Activated T-helper 1 cell treated with anti-CD3 and anti-CD28 coated beads, Interleukin-12 subunit alpha, Interleukin-12 subunit beta, Interleukin-2, Interleukin-4 antibody, amounts not matched to agents 30 ng/mL and 10 ng/mL and 1 ng/mL, durations not matched to agents 14 hours and 24 hours and 36 hours (primary cell): ENCODE data around the gene RBFOX2. TPM values are rescaled to one million over a fixed set of nuclear protein-coding genes. Genes with fewer than 3 reads are reported as not detected.

Source experiments
- DNase-seq: peaks from one replicate; pipeline ENCODE4 v3.0.0; 2021; ENCODE audit warnings: low spot score
- H3K27ac Mint-ChIP-seq: one replicate; pipeline ENCODE4 v1.8.0; 2021; ENCODE audit warnings: mild to moderate bottlenecking, mixed read lengths
- H3K27me3 Mint-ChIP-seq: one replicate; pipeline ENCODE4 v1.8.0; 2022; ENCODE audit warnings: mild to moderate bottlenecking, moderate library complexity, mixed read lengths; ENCODE audit not compliant: insufficient read depth
- H3K36me3 Mint-ChIP-seq: one replicate; pipeline ENCODE4 v1.8.0; 2021; ENCODE audit warnings: low read depth, mixed read lengths
- H3K4me1 Mint-ChIP-seq: one replicate; pipeline ENCODE4 v1.8.0; 2021; ENCODE audit warnings: low read depth, mixed read lengths
- H3K4me3 Mint-ChIP-seq: one replicate; pipeline ENCODE4 v1.8.0; 2021; ENCODE audit warnings: mild to moderate bottlenecking, moderate library complexity, mixed read lengths
- H3K9me3 Mint-ChIP-seq: one replicate; pipeline ENCODE4 v1.8.0; 2021; ENCODE audit warnings: mixed read lengths
- intact Hi-C: fragments of 100-400 bp; cut with micrococcal nuclease; formaldehyde crosslinking; loops from one replicate; pipeline ENCODE4 v1.15.1; 2024
- total RNA-seq: library from RNA; stranded (reverse); gene quantifications from 2 replicates; pipeline ENCODE4 v1.2.3, GENCODE V29; 2022

Gene RBFOX2
- total RNA-seq, 1 donor from 2014 or later, result 3.8 TPM

DNA sequence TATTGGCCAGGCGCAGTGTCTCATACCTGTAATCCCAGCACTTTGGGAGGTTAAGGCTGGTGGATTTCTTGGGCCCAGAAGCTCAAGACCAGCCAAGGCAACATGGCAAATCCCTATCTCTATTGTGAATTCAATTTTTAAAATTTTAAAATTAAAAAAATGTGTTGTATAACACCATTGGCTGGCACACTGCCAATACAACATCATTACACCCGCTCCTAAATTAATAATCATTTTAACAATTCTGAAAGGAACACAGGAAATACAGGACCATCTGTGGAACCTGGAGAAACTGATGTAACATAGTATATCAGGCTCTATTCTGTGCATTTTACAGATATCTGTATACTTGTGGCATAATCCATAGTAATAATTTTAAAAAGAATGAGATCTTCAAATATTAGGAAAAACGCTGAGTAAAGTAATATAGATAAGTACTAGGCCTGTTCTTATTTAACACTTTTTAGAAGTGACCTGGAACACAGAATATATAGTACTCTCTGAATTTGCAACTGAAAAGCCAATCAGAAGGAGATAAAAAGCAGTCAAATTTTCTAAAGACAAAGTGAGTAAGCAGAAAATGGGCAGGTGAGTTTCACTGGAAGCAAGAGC lies 186.6 kb downstream of the RBFOX2 start:
- Mint-ChIP-seq H3K9me3 (no peaks in the 10 kb centered on the region), H3K27me3 (peaks cover 23% of the 10 kb centered on the region), H3K4me1 (no peaks in the 10 kb centered on the region), H3K4me3 (no peak overlapping the region), H3K27ac (no peak overlapping the region), H3K36me3 (no peaks in the 10 kb centered on the region)
- intact Hi-C loops, result loop anchor here (5.0 kb wide), 1 partner anchor 215 kb away; no protein-coding TSS in a partner anchor
- DNase-seq, result no peak

DNA sequence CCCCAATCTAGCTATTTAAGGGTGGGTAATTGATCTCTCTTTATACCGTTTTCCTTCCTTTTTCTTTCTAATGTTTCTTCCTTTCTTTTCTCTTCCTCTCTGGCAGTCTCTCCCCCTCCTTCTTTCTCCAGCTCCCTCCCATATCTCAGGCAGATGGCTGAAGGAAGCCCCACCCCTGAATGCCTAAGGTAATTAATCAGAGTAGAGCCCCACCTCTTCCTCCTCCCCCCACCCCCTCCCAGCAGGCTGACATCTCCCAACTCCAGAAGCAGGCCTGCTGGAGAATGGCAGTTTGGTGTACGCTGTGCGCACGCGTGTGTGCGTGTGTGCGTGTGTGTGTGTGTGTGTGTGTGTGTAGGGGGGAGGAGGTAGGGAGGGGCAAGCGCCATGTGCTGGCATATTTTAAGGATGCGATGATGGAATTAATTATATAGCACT lies 188.3 kb downstream of the RBFOX2 start:
- Mint-ChIP-seq H3K27me3 (peaks cover 24% of the 10 kb centered on the region), H3K4me3 (no peak overlapping the region), H3K36me3 (no peaks in the 10 kb centered on the region), H3K9me3 (no peaks in the 10 kb centered on the region), H3K4me1 (peaks cover 16% of the 10 kb centered on the region), H3K27ac (no peak overlapping the region)
- intact Hi-C loops, result loop anchor here (5.0 kb wide), 1 partner anchor 213 kb away; no protein-coding TSS in a partner anchor
- no peak for DNase-seq

DNA sequence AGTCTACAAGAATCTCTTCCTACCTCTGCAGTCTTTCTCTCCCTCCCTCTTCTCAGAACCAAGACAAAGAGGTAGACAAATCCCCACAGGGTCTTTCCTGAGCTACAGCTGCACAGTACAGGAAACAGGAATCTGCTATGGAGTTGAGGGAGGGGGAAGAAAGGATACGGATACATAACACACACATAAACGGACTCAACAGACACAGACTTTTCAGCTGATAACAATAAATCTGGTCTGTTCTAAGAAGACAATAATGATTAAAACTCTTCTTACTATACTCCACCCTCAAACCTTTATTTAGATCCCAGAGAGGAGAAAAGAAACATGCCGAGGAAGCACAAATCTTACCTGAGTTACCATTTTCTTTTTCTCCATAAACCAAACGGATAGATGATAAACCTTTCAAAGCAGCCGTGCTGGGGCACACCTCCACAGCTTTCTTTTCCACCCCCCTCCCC lies 188.8 kb downstream of the RBFOX2 start:
- Mint-ChIP-seq H3K27ac (no peak overlapping the region), H3K9me3 (no peaks in the 10 kb centered on the region), H3K4me1 (peaks cover 17% of the 10 kb centered on the region), H3K36me3 (no peaks in the 10 kb centered on the region), H3K4me3 (no peak overlapping the region), H3K27me3 (peaks cover 26% of the 10 kb centered on the region)
- no peak for DNase-seq
- intact Hi-C loops, result loop anchor here (5.0 kb wide), 1 partner anchor 213 kb away; no protein-coding TSS in a partner anchor

DNA sequence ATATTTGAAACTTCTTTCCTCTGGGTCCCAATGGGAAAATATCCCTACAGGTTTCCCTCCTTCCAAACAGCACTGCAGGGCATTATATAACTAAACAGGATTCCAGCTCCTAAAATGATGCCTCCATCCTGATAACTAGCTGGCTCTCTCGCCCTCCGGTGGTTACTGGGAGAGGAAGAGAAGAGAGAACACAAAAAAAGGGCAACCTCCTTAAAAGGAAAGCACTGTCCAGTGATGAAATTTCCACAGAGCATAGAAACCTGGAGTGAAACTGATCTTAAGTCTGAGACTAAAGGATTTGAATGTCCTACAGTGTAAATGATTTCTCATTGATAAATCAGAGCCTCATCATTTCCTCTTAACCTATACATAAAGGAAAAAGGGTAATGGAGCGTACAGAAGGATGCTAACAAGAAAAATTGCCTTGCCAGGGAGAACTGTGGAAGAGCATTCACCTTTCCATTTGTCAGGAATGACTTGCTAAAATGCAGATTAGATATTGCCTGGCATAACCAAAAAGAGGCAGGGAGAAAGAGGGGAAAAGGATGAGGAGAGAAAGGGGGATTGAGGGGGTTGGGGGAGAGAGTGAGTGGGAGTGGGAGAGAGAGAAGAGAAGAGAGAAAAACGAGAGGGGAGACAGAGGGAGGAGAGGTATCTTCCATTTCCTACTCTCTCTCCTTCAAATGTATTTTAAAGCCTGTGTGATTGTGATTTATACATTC lies 189.6 kb downstream of the RBFOX2 start:
- Mint-ChIP-seq H3K9me3 (no peaks in the 10 kb centered on the region), H3K27me3 (peaks cover 33% of the 10 kb centered on the region), H3K36me3 (no peaks in the 10 kb centered on the region), H3K4me3 (no peak overlapping the region), H3K4me1 (peaks cover 17% of the 10 kb centered on the region), H3K27ac (no peak overlapping the region)
- no peak for DNase-seq
- intact Hi-C loops, result no loop called here

DNA sequence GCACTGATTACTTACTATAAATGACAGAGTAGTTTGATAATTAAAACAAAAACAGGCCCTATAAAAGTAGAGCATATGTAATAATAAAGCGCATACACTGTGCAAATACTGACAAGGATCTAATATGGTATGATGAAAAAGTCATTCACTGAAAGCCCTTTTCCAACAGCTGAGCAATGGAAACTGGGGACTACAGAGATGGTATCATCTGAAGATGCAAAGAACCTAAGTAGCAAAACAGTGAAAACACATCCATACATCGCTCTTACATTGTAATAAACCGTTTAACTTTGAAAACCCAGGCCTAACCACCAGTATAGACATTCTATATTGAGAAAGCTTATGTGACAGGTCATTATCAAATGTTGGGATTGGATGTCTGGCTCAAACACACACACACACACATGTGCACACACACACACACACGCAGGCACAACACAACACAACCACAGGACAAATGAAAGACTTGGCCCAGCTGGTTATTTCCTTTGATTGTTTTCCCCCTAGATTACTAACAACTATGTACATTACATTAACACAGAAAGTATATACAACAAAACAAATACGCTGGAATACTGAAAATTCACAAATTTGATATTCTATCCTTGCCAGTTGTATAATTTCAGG lies 191.4 kb downstream of the RBFOX2 start:
- Mint-ChIP-seq H3K27me3 (peaks cover 32% of the 10 kb centered on the region), H3K4me1 (peaks cover 17% of the 10 kb centered on the region), H3K27ac (no peak overlapping the region), H3K36me3 (no peaks in the 10 kb centered on the region), H3K4me3 (no peak overlapping the region), H3K9me3 (no peaks in the 10 kb centered on the region)
- intact Hi-C loops, result no loop called here
- no peak for DNase-seq

DNA sequence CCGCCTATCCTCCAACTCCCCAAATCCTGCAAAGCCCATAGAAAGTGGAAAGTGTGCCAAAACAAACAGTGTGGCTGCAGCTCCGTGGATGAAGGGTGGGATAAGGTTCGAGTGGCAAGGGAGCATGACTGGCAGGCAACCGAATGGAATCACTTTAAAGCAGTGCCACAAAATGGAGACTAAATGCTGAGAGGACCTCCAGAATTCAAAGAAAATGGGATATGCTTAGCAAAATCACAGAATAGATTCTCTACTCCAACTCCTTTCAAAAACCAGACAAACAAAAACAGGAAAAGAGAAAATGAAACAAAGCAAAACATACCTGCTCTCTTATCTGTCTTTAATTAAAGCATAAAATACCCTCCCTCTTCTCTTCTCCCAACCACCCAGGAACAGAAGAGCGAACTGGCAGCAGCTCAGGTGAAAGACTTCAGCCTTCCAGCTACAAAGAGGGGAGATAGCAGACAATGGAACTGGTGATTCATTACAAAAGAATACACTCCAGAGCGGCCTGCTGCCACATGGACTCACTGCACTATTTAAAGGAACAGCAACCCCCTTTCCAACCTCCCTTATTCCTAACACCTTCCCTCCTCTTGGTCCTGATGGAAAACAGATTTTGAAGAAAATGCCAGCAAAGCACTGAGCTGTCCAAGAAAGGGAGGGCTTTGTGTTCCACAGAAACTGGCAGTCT lies 192.5 kb downstream of the RBFOX2 start:
- Mint-ChIP-seq H3K27me3 (peaks cover 30% of the 10 kb centered on the region), H3K36me3 (no peaks in the 10 kb centered on the region), H3K27ac (no peak overlapping the region), H3K9me3 (no peaks in the 10 kb centered on the region), H3K4me1 (peaks cover 17% of the 10 kb centered on the region), H3K4me3 (peak overlapping the region; percentile 10)
- intact Hi-C loops, result no loop called here
- no peak for DNase-seq

DNA sequence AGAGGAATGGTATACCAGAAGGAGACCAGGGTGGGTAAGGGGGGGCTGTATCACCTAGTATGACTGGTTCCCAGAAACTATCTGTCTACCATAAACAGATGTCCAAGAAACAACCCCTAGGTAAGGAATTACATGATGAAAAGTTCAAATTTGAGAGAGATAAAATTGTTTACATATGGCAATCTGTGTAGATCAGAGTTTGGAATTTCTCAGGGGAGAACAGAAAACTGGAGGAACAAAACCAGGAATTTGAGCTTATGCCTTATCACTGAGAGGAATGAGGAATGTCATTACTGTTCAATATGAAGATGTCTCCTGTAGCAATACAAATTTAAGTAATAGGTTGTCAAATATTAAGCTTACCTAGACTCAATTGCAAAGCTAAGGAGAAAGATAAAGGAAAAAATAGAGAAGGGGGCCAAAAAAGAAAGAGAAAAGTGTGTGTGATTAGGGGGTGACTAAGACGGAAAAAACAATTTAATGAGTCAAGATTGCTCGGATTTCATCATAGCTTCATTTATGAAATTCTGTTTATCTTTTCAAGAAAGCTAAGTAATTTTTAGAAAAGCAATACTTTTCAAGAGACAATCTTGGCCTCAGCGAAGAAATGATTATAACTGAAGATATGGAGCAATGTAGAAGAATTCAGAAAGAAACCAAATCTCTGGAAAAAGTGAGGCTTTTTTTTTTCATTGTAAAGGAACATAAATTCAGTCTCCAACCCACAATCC lies 193.2 kb downstream of the RBFOX2 start:
- no peak for DNase-seq
- H3K36me3 Mint-ChIP-seq, result no peaks in the 10 kb centered on the region
- H3K9me3 Mint-ChIP-seq, result no peaks in the 10 kb centered on the region
- H3K4me3 Mint-ChIP-seq, result no peak overlapping the region
- peaks cover 17% of the 10 kb centered on the region for H3K4me1 Mint-ChIP-seq
- intact Hi-C loops, result no loop called here
- H3K27ac Mint-ChIP-seq, result no peak overlapping the region
- peaks cover 29% of the 10 kb centered on the region for H3K27me3 Mint-ChIP-seq

DNA sequence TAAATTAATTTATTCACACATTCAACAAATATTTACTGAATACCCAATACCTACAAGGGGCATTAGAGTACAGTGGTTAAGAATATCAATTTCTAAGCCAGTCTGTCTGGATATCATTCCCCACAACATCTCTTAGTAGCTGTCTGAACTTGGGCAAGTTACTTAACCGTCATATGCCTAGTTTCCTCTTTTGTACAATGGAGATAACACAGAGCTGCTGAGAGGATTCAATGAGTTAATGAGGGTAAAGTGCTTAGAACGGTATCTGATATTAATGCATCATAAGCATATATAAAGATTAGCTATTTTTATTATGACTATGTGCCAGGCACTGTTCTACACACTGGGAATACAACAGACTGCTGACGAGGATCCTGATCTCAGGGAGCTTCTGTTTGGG lies 194.6 kb downstream of the RBFOX2 start:
- Mint-ChIP-seq H3K4me1 (peaks cover 17% of the 10 kb centered on the region), H3K36me3 (no peaks in the 10 kb centered on the region), H3K9me3 (no peaks in the 10 kb centered on the region), H3K4me3 (no peak overlapping the region), H3K27me3 (peaks cover 19% of the 10 kb centered on the region), H3K27ac (no peak overlapping the region)
- intact Hi-C loops, result no loop called here
- no peak for DNase-seq

DNA sequence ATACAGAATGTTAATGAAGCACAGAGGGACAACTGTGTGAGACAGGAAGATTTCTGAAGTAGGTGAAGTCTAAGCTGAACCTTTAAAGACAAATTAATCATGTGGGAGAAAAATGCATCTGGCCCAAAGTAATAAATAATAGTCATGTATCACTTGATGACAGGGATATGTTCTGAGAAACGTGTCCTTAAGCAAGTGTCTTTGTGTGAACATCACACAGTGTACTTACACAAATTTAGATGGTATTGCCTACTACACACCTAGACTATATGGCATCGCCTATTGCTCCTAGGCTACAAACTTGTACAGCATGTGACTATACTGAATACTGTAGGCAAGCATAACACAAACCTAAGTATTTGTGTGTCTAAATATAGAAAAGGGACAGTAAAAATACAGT lies 198.3 kb downstream of the RBFOX2 start:
- Mint-ChIP-seq H3K4me1 (peaks cover 1% of the 10 kb centered on the region), H3K4me3 (no peak overlapping the region), H3K27me3 (peaks cover 15% of the 10 kb centered on the region), H3K9me3 (no peaks in the 10 kb centered on the region), H3K36me3 (no peaks in the 10 kb centered on the region), H3K27ac (no peak overlapping the region)
- DNase-seq, result no peak
- intact Hi-C loops, result no loop called here

DNA sequence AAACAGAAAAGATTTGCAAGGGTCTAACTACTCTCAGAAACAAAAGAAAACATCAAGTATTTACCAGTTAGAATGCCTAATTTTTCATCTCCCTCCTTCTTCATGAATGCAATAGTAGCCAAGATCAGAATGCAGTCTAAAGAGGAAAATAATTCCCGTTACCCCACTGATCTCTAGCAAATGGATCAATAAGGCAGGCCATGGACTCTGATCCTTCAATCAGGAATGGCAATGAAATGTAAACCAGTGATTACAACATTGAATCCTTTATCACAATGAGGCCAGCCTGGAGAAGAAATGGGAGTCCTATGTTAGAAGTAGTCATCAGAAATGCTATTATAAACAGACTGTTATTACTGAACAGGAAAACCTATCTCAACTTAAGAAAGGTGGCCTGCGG lies 204.4 kb downstream of the RBFOX2 start:
- Mint-ChIP-seq H3K4me3 (no peak overlapping the region), H3K27me3 (peaks cover 7% of the 10 kb centered on the region), H3K27ac (no peak overlapping the region), H3K4me1 (peaks cover 10% of the 10 kb centered on the region), H3K36me3 (no peaks in the 10 kb centered on the region), H3K9me3 (no peaks in the 10 kb centered on the region)
- intact Hi-C loops, result no loop called here
- no peak for DNase-seq

DNA sequence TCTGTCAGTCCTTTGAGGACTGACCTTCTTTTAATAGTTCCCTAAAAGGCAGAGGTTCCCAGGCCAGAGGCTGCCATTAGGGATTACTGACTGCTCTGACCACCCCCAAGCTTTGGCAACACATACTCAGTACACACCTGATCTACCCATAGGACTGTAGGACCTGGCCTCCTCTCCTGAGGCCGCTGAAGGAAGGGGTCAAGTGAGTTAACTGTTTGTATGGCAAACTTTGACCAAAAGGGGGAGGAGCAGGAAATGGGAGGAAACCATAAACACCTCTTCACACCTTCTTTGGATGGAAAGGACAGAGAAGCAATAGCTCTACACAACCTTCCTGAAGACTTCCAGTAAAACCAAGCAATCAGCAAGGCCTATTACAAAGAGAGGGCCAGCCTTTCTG lies 207.0 kb downstream of the RBFOX2 start:
- no peak overlapping the region for H3K4me3 Mint-ChIP-seq
- H3K36me3 Mint-ChIP-seq, result no peaks in the 10 kb centered on the region

DNA sequence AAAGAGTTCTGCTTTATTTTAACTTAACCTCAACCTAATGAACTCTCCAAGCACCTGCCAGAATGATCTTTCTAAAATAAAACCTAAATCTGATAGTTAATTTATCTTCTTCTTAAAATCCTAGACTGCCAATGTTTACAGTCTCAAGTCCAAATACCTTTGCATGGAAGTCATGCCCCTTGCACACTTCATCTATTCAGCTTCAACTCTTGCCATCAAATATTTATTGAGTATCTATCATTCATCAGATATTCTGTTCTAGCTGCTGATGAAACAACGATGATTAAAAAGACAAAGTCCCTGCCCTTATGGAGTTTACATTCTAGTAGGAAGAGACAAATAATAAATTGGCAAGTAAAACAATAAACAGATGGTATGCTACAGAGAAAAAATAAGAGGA lies 209.2 kb downstream of the RBFOX2 start:
- Mint-ChIP-seq H3K9me3 (no peaks in the 10 kb centered on the region), H3K4me3 (no peak overlapping the region), H3K27me3 (peaks cover 7% of the 10 kb centered on the region), H3K36me3 (no peaks in the 10 kb centered on the region), H3K4me1 (peaks cover 10% of the 10 kb centered on the region), H3K27ac (no peak overlapping the region)
- DNase-seq, result no peak
- intact Hi-C loops, result no loop called here

More for the DNA sequence above, 207.0 kb downstream of the RBFOX2 start:
- H3K9me3 Mint-ChIP-seq, result no peaks in the 10 kb centered on the region
- H3K27me3 Mint-ChIP-seq, result peaks cover 4% of the 10 kb centered on the region
- H3K27ac Mint-ChIP-seq, result no peak overlapping the region
- H3K4me1 Mint-ChIP-seq, result peaks cover 10% of the 10 kb centered on the region
- no peak for DNase-seq
- intact Hi-C loops, result no loop called here
